Smooth muscle cell (in vitro differentiated cells): Measurements from ENCODE around the gene C14orf180. TPM values are rescaled to one million over a fixed set of nuclear protein-coding genes. Genes with fewer than 3 reads are reported as not detected.

Experiments used
- DNase-seq: peaks from one replicate; lab custom pipeline; 2025; ENCODE audit not compliant: unreplicated experiment; lab: John Stamatoyannopoulos, UW
- H2AFZ ChIP-seq: fragments of 200-600 bp; sonication (generic); 2 replicates; pipeline ENCODE4 v1.6.0; 2016; ENCODE audit warnings: antibody characterized with exemption, low read depth, mild to moderate bottlenecking
- H3F3A ChIP-seq: fragments of 200-600 bp; sonication (generic); 2 replicates; pipeline ENCODE4 v1.6.0; 2017; ENCODE audit warnings: antibody characterized with exemption, low read depth
- H3K27ac ChIP-seq: fragments of 200-600 bp; sonication (generic); 2 replicates; pipeline ENCODE4 v1.5.1; 2016; ENCODE audit warnings: low read depth, mild to moderate bottlenecking
- H3K27me3 ChIP-seq: fragments of 200-600 bp; sonication (generic); 2 replicates; pipeline ENCODE4 v1.6.1; 2016; ENCODE audit warnings: low read depth, mild to moderate bottlenecking
- H3K36me3 ChIP-seq: fragments of 200-600 bp; sonication (generic); 2 replicates; pipeline ENCODE4 v1.5.1; 2016; ENCODE audit warnings: low read depth
- H3K4me1 ChIP-seq: fragments of 200-600 bp; sonication (generic); 2 replicates; pipeline ENCODE4 v1.5.1; 2016; ENCODE audit warnings: low read depth
- H3K4me2 ChIP-seq: fragments of 200-600 bp; sonication (generic); 2 replicates; pipeline ENCODE4 v1.6.0; 2016; ENCODE audit warnings: mild to moderate bottlenecking
- H3K4me3 ChIP-seq: fragments of 200-600 bp; sonication (generic); 2 replicates; pipeline ENCODE4 v1.5.1; 2016; ENCODE audit warnings: mild to moderate bottlenecking
- H3K79me2 ChIP-seq: fragments of 200-600 bp; sonication (generic); 2 replicates; pipeline ENCODE4 v1.6.0; 2016; ENCODE audit warnings: low read depth, mild to moderate bottlenecking
- H3K9ac ChIP-seq: fragments of 200-600 bp; sonication (generic); 2 replicates; pipeline ENCODE4 v1.6.0; 2016; ENCODE audit warnings: low read depth
- H3K9me3 ChIP-seq: fragments of 200-600 bp; sonication (generic); replicated peaks from 2 replicates; pipeline ENCODE4 v1.5.1; 2016; ENCODE audit warnings: low read depth
- H4K20me1 ChIP-seq: fragments of 200-600 bp; sonication (generic); 2 replicates; pipeline ENCODE4 v1.6.0; 2016; ENCODE audit warnings: low read depth
- CTCF ChIP-seq: fragments of 200-600 bp; sonication (generic); IDR thresholded peaks from 2 replicates; pipeline ENCODE4 v1.5.1; 2017; ENCODE audit warnings: borderline replicate concordance, mild to moderate bottlenecking, antibody characterized with exemption; ENCODE audit not compliant: insufficient read depth, poor library complexity, severe bottlenecking
- WGBS: methylation state at CpG from one replicate; pipeline ENCODE4 v1.1.7; 2016; ENCODE audit warnings: low lambda C conversion rate; 5-methylcytosine and 5-hydroxymethylcytosine counted together
- polyA plus RNA-seq: library from polyadenylated mRNA; unstranded; fragments of >200 nt; fragmentation: Nextera tagmentation; extraction: Ambion mirVana; gene quantifications from 2 replicates; pipeline ENCODE4 v1.2.1, GENCODE V29; 2016
- total RNA-seq: library from RNA; depleted of rRNA; stranded (reverse); fragments of >200 nt; gene quantifications from 2 replicates; pipeline ENCODE4 v1.2.3, GENCODE V29; 2014

C14orf180 gene
- total and polyA plus RNA-seq, 2 experiments from 2014 or later, result 0.63 to 1.2 TPM

GRCh38 chr14:104557086-104557485 is 22.5 kb upstream of the C14orf180 start:
- WGBS, result 96% methylated on average over 5 of the region's 5 CpGs
- no peak overlapping the region for H3K4me2 ChIP-seq
- H3K4me3 ChIP-seq, result no peak overlapping the region
- H3K27me3 ChIP-seq, result no peaks in the 10 kb centered on the region
- DNase-seq, result no peak
- TF ChIP-seq CTCF, result no peak
- H3K9me3 ChIP-seq, result no peaks in the 10 kb centered on the region
- H4K20me1 ChIP-seq, result no peaks in the 10 kb centered on the region
- no peak overlapping the region for H3K27ac ChIP-seq
- H2AFZ ChIP-seq, result no peak overlapping the region
- H3K9ac ChIP-seq, result no peak overlapping the region
- no peaks in the 10 kb centered on the region for H3F3A ChIP-seq
- no peaks in the 10 kb centered on the region for H3K4me1 ChIP-seq
- no peaks in the 10 kb centered on the region for H3K79me2 ChIP-seq
- no peaks in the 10 kb centered on the region for H3K36me3 ChIP-seq

GRCh38 chr14:104557766-104558165 is 21.8 kb upstream of the C14orf180 start:
- Histone ChIP-seq H3K4me3 (no peak overlapping the region), H4K20me1 (no peaks in the 10 kb centered on the region), H3K27me3 (no peaks in the 10 kb centered on the region), H3F3A (no peaks in the 10 kb centered on the region), H3K4me1 (no peaks in the 10 kb centered on the region), H3K9me3 (no peaks in the 10 kb centered on the region), H3K9ac (no peak overlapping the region), H3K27ac (no peak overlapping the region), H3K79me2 (no peaks in the 10 kb centered on the region), H2AFZ (no peak overlapping the region), H3K4me2 (no peak overlapping the region), H3K36me3 (no peaks in the 10 kb centered on the region)
- TF ChIP-seq CTCF, result no peak
- DNase-seq, result no peak
- WGBS, result 100% methylated on average over 1 of the region's 1 CpG

GRCh38 chr14:104558231-104559027 is 21.1 kb upstream of the C14orf180 start:
- no peak for DNase-seq
- no peak for TF ChIP-seq CTCF
- whole genome bisulfite sequencing, result 89% methylated on average over 16 of the region's 16 CpGs
- no peak overlapping the region for H3K4me3 ChIP-seq
- no peak overlapping the region for H3K27ac ChIP-seq
- H3K4me2 ChIP-seq, result no peak overlapping the region
- H2AFZ ChIP-seq, result no peak overlapping the region
- no peaks in the 10 kb centered on the region for H3K27me3 ChIP-seq
- no peaks in the 10 kb centered on the region for H3K79me2 ChIP-seq
- H4K20me1 ChIP-seq, result no peaks in the 10 kb centered on the region
- no peaks in the 10 kb centered on the region for H3K4me1 ChIP-seq
- no peaks in the 10 kb centered on the region for H3K36me3 ChIP-seq
- no peaks in the 10 kb centered on the region for H3F3A ChIP-seq
- no peak overlapping the region for H3K9ac ChIP-seq
- H3K9me3 ChIP-seq, result no peaks in the 10 kb centered on the region
